Panc1 (cell line): ENCODE data around the gene TSKU.

Source experiments
- CTCF ChIP-seq: fragments of 450-650 bp; IDR thresholded peaks from 2 replicates; pipeline ENCODE4 v1.5.1; 2017; ENCODE audit warnings: mild to moderate bottlenecking
- TF ChIP-seq, protein P1 (sequence below), 2 experiments: IDR thresholded peaks; 2 replicates each; pipeline ENCODE4 v1.6.1; 2011 to 2012; ENCODE audit warnings: low read depth in 2 of 2, control low read depth in 1 of 2, low read length in 1 of 2, mild to moderate bottlenecking in 1 of 2, moderate library complexity in 1 of 2; ENCODE audit not compliant: insufficient read depth in 1 of 2

DNA sequence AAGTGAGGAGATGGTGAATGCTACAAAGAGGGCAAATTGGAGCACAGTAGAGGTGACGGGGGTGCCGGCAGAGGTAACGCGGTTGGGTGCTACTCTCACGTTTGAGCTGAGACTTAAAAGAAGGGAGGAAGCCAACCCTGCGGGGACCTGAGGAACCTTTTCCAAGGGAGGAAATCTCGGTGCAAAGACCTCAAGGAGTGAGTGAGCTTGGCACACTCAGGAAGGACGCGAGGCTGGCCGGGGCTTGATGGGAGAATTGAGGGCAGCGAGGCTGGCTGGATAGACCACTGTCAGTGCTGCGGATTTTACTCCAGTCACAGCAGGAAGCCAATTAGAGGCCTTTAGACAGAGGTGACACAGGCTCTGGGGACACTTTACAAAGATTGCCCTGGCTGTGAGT, 25.0 kb downstream of the TSKU start:
- no peak for TF ChIP-seq CTCF
- TF ChIP-seq, protein P1, sequence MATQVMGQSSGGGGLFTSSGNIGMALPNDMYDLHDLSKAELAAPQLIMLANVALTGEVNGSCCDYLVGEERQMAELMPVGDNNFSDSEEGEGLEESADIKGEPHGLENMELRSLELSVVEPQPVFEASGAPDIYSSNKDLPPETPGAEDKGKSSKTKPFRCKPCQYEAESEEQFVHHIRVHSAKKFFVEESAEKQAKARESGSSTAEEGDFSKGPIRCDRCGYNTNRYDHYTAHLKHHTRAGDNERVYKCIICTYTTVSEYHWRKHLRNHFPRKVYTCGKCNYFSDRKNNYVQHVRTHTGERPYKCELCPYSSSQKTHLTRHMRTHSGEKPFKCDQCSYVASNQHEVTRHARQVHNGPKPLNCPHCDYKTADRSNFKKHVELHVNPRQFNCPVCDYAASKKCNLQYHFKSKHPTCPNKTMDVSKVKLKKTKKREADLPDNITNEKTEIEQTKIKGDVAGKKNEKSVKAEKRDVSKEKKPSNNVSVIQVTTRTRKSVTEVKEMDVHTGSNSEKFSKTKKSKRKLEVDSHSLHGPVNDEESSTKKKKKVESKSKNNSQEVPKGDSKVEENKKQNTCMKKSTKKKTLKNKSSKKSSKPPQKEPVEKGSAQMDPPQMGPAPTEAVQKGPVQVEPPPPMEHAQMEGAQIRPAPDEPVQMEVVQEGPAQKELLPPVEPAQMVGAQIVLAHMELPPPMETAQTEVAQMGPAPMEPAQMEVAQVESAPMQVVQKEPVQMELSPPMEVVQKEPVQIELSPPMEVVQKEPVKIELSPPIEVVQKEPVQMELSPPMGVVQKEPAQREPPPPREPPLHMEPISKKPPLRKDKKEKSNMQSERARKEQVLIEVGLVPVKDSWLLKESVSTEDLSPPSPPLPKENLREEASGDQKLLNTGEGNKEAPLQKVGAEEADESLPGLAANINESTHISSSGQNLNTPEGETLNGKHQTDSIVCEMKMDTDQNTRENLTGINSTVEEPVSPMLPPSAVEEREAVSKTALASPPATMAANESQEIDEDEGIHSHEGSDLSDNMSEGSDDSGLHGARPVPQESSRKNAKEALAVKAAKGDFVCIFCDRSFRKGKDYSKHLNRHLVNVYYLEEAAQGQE (IDR thresholded peaks at IDR 0.05; ENCODE audit: insufficient read depth in 1 of 2, low read depth in 2 of 2, low read length in 1 of 2) = no peak
